ENCODE measurements around the gene TBC1D1.

GRCh38 chr4:38188136-38188535 is 297.3 kb downstream of the TBC1D1 start:
- TF ChIP-seq CTCF (IDR thresholded peaks at IDR 0.05; ENCODE audit: low read depth, low read length, poor library complexity, severe bottlenecking) (no peak), EZH2phosphoT487 (IDR thresholded peaks at IDR 0.05; ENCODE audit: borderline replicate concordance, low read length) (no peak)

Data from DOHH2 (cell line).